ENCODE results near the gene PCK1.

DNA sequence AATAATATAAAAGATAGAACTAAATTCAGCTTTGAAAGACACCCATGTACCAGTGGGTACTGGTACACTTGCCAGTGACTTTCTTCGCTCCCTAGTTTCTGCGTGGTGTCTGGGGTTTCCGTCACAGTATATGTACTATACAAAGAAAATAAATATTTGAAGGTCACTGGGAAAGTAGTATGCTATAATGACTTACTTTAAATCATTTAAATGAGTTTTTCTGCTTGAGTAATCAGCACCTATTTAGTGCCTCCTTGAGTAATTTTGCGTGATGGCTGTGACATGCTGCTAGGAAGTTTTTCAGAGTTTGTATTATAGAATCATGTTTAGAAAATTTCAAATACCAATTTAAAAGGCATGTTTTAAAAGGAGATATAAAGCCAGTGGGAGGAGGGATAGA is 32.8 kb upstream of the PCK1 start:
- TF ChIP-seq, protein P1, sequence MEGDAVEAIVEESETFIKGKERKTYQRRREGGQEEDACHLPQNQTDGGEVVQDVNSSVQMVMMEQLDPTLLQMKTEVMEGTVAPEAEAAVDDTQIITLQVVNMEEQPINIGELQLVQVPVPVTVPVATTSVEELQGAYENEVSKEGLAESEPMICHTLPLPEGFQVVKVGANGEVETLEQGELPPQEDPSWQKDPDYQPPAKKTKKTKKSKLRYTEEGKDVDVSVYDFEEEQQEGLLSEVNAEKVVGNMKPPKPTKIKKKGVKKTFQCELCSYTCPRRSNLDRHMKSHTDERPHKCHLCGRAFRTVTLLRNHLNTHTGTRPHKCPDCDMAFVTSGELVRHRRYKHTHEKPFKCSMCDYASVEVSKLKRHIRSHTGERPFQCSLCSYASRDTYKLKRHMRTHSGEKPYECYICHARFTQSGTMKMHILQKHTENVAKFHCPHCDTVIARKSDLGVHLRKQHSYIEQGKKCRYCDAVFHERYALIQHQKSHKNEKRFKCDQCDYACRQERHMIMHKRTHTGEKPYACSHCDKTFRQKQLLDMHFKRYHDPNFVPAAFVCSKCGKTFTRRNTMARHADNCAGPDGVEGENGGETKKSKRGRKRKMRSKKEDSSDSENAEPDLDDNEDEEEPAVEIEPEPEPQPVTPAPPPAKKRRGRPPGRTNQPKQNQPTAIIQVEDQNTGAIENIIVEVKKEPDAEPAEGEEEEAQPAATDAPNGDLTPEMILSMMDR (conservative IDR thresholded peaks at IDR 0.05 in 1 of 2, IDR thresholded peaks at IDR 0.05 in 1 of 2; ENCODE audit: low read depth in 1 of 2, low read length in 2 of 2): no peak
- TF ChIP-seq EZH2 (IDR thresholded peaks at IDR 0.05; ENCODE audit: low read length, missing control alignments): no peak

Data from fibroblast of lung (primary cell).